ENCODE measurements around the gene DCP2. TPM values are rescaled to one million over a fixed set of nuclear protein-coding genes. Genes with fewer than 3 reads are reported as not detected.

The DCP2 gene
- total RNA-seq, 1 experiment from 2014 or later = 176 TPM

DNA sequence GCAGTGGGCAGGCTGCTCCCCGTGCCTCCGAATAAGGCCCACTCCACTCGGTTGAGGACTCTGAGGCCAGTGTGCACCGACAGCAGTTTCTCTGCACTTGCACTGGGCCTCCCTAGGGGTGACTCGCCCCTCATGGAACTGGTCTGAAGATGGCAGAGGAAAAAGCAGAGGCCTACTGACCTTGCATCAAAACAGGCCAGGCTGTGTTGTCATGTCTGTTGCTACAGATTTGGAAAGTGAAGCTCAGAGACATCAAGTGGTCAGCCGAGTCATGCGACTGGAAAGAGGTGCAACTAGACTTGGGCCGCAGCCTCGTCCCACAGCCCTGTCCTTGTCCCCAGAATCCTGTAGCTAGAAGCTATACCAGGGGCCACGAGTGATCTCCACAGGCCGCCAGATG, 78.3 kb downstream of the DCP2 start:
- H4K20me1 ChIP-seq (ENCODE audit: control insufficient read depth, insufficient read depth, insufficient read length) = no peaks in the 10 kb centered on the region
- Mint-ChIP-seq H3K36me3 (ENCODE audit: insufficient read depth in 1 of 3, low read depth in 3 of 3) (peaks cover 0 to 3% (median 0%) of the 10 kb centered on the region in 3 experiments; a peak in 3 of 7 replicates), H3K9me3 (no peaks in the 10 kb centered on the region), H3K4me1 (peaks cover 13 to 21% of the 10 kb centered on the region in 2 experiments), H3K27ac (peak overlapping the region in 1 of 3 experiments; percentile 26; a peak in 1 of 7 replicates), H3K27me3 (ENCODE audit: low read depth) (no peaks in the 10 kb centered on the region), H3K4me3 (no peak overlapping the region)
- TF ChIP-seq, protein P1, sequence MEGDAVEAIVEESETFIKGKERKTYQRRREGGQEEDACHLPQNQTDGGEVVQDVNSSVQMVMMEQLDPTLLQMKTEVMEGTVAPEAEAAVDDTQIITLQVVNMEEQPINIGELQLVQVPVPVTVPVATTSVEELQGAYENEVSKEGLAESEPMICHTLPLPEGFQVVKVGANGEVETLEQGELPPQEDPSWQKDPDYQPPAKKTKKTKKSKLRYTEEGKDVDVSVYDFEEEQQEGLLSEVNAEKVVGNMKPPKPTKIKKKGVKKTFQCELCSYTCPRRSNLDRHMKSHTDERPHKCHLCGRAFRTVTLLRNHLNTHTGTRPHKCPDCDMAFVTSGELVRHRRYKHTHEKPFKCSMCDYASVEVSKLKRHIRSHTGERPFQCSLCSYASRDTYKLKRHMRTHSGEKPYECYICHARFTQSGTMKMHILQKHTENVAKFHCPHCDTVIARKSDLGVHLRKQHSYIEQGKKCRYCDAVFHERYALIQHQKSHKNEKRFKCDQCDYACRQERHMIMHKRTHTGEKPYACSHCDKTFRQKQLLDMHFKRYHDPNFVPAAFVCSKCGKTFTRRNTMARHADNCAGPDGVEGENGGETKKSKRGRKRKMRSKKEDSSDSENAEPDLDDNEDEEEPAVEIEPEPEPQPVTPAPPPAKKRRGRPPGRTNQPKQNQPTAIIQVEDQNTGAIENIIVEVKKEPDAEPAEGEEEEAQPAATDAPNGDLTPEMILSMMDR (conservative IDR thresholded peaks at IDR 0.05) = no peak
- H2BK12ac ChIP-seq (ENCODE audit: insufficient read length, low read depth, low read length) = no peak overlapping the region
- DNase-seq = peak; percentile 18
- H3K4me2 ChIP-seq (ENCODE audit: insufficient read depth, insufficient read length, low read length) = no peak overlapping the region
- no peak overlapping the region for H3K56ac ChIP-seq (ENCODE audit: insufficient read length, low read depth, low read length)
- H3K4ac ChIP-seq (ENCODE audit: low read depth, low read length) = no peak overlapping the region
- no peak overlapping the region for H4K91ac ChIP-seq (ENCODE audit: insufficient read length, low read depth, low read length)
- no peak overlapping the region for H2BK120ac ChIP-seq (ENCODE audit: low read depth, low read length, poor library complexity, severe bottlenecking)
- H3K23me2 ChIP-seq (ENCODE audit: insufficient read length, low read depth, low read length, poor library complexity, severe bottlenecking) = no peaks in the 10 kb centered on the region
- H2BK15ac ChIP-seq (ENCODE audit: low read depth, low read length) = no peak overlapping the region
- H3T11ph ChIP-seq (ENCODE audit: low read length) = no peak overlapping the region
- H2AK5ac ChIP-seq (ENCODE audit: insufficient read length, low read length) = no peak overlapping the region
- H3K18ac ChIP-seq (ENCODE audit: insufficient read length, low read depth, low read length) = no peak overlapping the region
- no peaks in the 10 kb centered on the region for H3K27me3 ChIP-seq (ENCODE audit: insufficient read depth, low read length)
- H3K79me2 ChIP-seq (ENCODE audit: insufficient read depth, low read length) = no peaks in the 10 kb centered on the region
- no peaks in the 10 kb centered on the region for H3K9me3 ChIP-seq (ENCODE audit: control insufficient read depth, low read depth, low read length)
- no peak overlapping the region for H3K9ac ChIP-seq (ENCODE audit: extremely low read depth, insufficient read length, low read length)
- H2BK5ac ChIP-seq (ENCODE audit: insufficient read length, low read length) = no peak overlapping the region
- no peak overlapping the region for H2BK20ac ChIP-seq (ENCODE audit: low read depth, low read length, poor library complexity, severe bottlenecking)
- no peak overlapping the region for H2AFZ ChIP-seq (ENCODE audit: low read length)
- WGBS (ENCODE audit: extremely low coverage, insufficient read length, low lambda C conversion rate) = no CpG with 5 or more reads among the region's 11 CpGs
- H3K27ac ChIP-seq (ENCODE audit: insufficient read length, low read depth, low read length) = no peak overlapping the region
- H3K14ac ChIP-seq (ENCODE audit: insufficient read depth, low read length) = no peak overlapping the region
- H4K8ac ChIP-seq (replicated peaks; ENCODE audit: insufficient read length, low read depth, low read length) = no peak overlapping the region
- no peaks in the 10 kb centered on the region; the same call in 1 of the 2 replicates for H3K4me1 ChIP-seq (ENCODE audit: insufficient read depth, low read length)
- H3K79me1 ChIP-seq (ENCODE audit: insufficient read depth, low read depth, low read length, poor library complexity, severe bottlenecking) = no peaks in the 10 kb centered on the region
- no peak overlapping the region for H3K23ac ChIP-seq (ENCODE audit: insufficient read length, low read depth, low read length)
- no peak overlapping the region for H4K5ac ChIP-seq (ENCODE audit: insufficient read length, low read depth, low read length)

Measured in H9 (cell line).